ENCODE measurements around the gene ELMOD1.

ELMOD1 gene

GRCh38 chr11:107583629-107584195 is 7.2 kb upstream of the ELMOD1 start:
- DNase-seq (ENCODE audit: low read depth), result peak; percentile 69

- no peak for DNase-seq (ENCODE audit: low read depth)
These were observed 3.5 kb upstream of the ELMOD1 start for GRCh38 chr11:107587306-107587979.

GRCh38 chr11:107591378-107592230 is 657 bp downstream of the ELMOD1 start:
- DNase-seq (ENCODE audit: low read depth), result no peak

- DNase-seq (ENCODE audit: low read depth), result no peak
These were observed 1.3 kb downstream of the ELMOD1 start for GRCh38 chr11:107592231-107592590.

GRCh38 chr11:107592813-107593212 is 1.9 kb downstream of the ELMOD1 start:
- DNase-seq (ENCODE audit: low read depth), result no peak

GRCh38 chr11:107593951-107594350 is 3.0 kb downstream of the ELMOD1 start:
- DNase-seq (ENCODE audit: low read depth), result no peak

GRCh38 chr11:107594736-107595135 is 3.8 kb downstream of the ELMOD1 start:
- no peak for DNase-seq (ENCODE audit: low read depth)

- no peak for DNase-seq (ENCODE audit: low read depth)
These were observed 7.5 kb downstream of the ELMOD1 start for GRCh38 chr11:107598225-107599139.

GRCh38 chr11:107605061-107606006 is 14.4 kb downstream of the ELMOD1 start:
- DNase-seq (ENCODE audit: low read depth), result no peak

- DNase-seq (ENCODE audit: low read depth), result no peak
These were observed 15.2 kb downstream of the ELMOD1 start for GRCh38 chr11:107606141-107606540.

GRCh38 chr11:107608809-107609208 is 17.9 kb downstream of the ELMOD1 start:
- no peak for DNase-seq (ENCODE audit: low read depth)

- DNase-seq (ENCODE audit: low read depth), result no peak
These were observed 18.7 kb downstream of the ELMOD1 start for GRCh38 chr11:107609400-107610218.

GRCh38 chr11:107612445-107612844 is 21.5 kb downstream of the ELMOD1 start:
- DNase-seq (ENCODE audit: low read depth), result no peak

GRCh38 chr11:107619926-107620325 is 29.0 kb downstream of the ELMOD1 start:
- no peak for DNase-seq (ENCODE audit: low read depth)

- no peak for DNase-seq (ENCODE audit: low read depth)
These were observed 30.1 kb downstream of the ELMOD1 start for GRCh38 chr11:107621081-107621480.

GRCh38 chr11:107623183-107623582 is 32.2 kb downstream of the ELMOD1 start:
- DNase-seq (ENCODE audit: low read depth), result no peak

GRCh38 chr11:107624983-107625684 is 34.2 kb downstream of the ELMOD1 start:
- DNase-seq (ENCODE audit: low read depth), result no peak

GRCh38 chr11:107625685-107625989 is 34.7 kb downstream of the ELMOD1 start:
- DNase-seq (ENCODE audit: low read depth), result no peak

- DNase-seq (ENCODE audit: low read depth), result no peak
These were observed 40.1 kb downstream of the ELMOD1 start for GRCh38 chr11:107631043-107631442.

GRCh38 chr11:107631931-107632330 is 41.0 kb downstream of the ELMOD1 start:
- DNase-seq (ENCODE audit: low read depth), result no peak
